GM12878 (cell line): ENCODE measurements around the gene DCAF6. TPM values are rescaled to one million over a fixed set of nuclear protein-coding genes. Genes with fewer than 3 reads are reported as not detected.

Experiments
- ATAC-seq: fragments of 200-7000 bp; cut with Tn5 transposase; 3 replicates; pipeline ENCODE4 v1.9.1; 2020; ENCODE audit warnings: mild to moderate bottlenecking, moderate library complexity
- BruUV-seq: library from RNA; stranded (reverse); fragments of 400-500 nt; replicated peaks from 2 replicates; lab custom pipeline; 2021; lab: Mats Ljungman, UMichigan
- CTCF ChIA-PET: fragments of 300-600 bp; sonication (Branson Sonifier 250); formaldehyde crosslinking; extraction: SDS; loops from one replicate; lab custom pipeline; 2021; ENCODE audit warnings: inconsistent platforms; lab: Yijun Ruan, JAX
- POLR2A ChIA-PET: fragments of 350-600 bp; formaldehyde crosslinking; extraction: SDS; loops from one replicate; lab custom pipeline; 2021; ENCODE audit warnings: inconsistent platforms; lab: Charles Lee
- RAD21 ChIA-PET: fragments of 300-600 bp; sonication (Branson Sonifier 250); formaldehyde crosslinking; loops from one replicate; lab custom pipeline; 2023; ENCODE audit warnings: antibody characterized with exemption; ENCODE audit not compliant: unreplicated experiment; lab: Charles Lee
- SMC1A ChIA-PET: fragments of 300-600 bp; sonication (Branson Sonifier 250); formaldehyde crosslinking; loops from one replicate; lab custom pipeline; 2023; ENCODE audit not compliant: unreplicated experiment, uncharacterized antibody; lab: Charles Lee
- DNase-seq: peaks from one replicate; pipeline ENCODE4 v3.0.0-alpha.2; 2011; ENCODE audit warnings: low read depth, low spot score
- FAIRE-seq: peaks from 3 replicates; lab custom pipeline; 2011; peaks lifted over from hg19 to GRCh38; lab: Jason Lieb, UNC
- H2AFZ ChIP-seq: 2 replicates; pipeline ENCODE4 v1.6.0; 2011; ENCODE audit warnings: low read depth, low read length, control low read depth; ENCODE audit not compliant: control insufficient read depth
- H3K27ac ChIP-seq: 2 replicates; pipeline ENCODE4 v1.5.1; 2011; ENCODE audit warnings: control low read depth; ENCODE audit not compliant: control insufficient read depth, insufficient read depth
- H3K27me3 ChIP-seq, 2 experiments: replicated peaks in 1 of 2; 2 replicates each; pipeline versions ENCODE4 v1.6.0 to v1.6.1; 2011; ENCODE audit warnings: low read length in 1 of 2; ENCODE audit not compliant: control insufficient read depth in 2 of 2, insufficient read depth in 2 of 2
- H3K36me3 ChIP-seq, 2 experiments: 2 replicates each; pipeline ENCODE4 v1.5.1; 2011; ENCODE audit warnings: low read length in 1 of 2; ENCODE audit not compliant: control insufficient read depth in 2 of 2, insufficient read depth in 2 of 2
- H3K4me1 ChIP-seq: 2 replicates; pipeline ENCODE4 v1.6.1; 2011; ENCODE audit warnings: mild to moderate bottlenecking, low read length, moderate library complexity, mixed read lengths; ENCODE audit not compliant: control insufficient read depth, insufficient read depth
- H3K4me2 ChIP-seq: 2 replicates; pipeline ENCODE4 v1.6.0; 2011; ENCODE audit warnings: control low read depth; ENCODE audit not compliant: control insufficient read depth, insufficient read depth
- H3K4me3 ChIP-seq: fragments of 200-600 bp; sonication (generic); 2 replicates; pipeline ENCODE4 v1.5.1; 2016
- H3K79me2 ChIP-seq: 2 replicates; pipeline ENCODE4 v1.6.0; 2011; ENCODE audit warnings: low read length; ENCODE audit not compliant: control insufficient read depth, insufficient read depth
- H3K9ac ChIP-seq: 2 replicates; pipeline ENCODE4 v1.8.0; 2011; ENCODE audit warnings: low read length, control low read depth, mixed read lengths; ENCODE audit not compliant: control insufficient read depth, insufficient read depth
- H3K9me3 ChIP-seq: replicated peaks from 3 replicates; pipeline ENCODE4 v1.5.1; 2011; ENCODE audit warnings: mild to moderate bottlenecking, low read length; ENCODE audit not compliant: control insufficient read depth, insufficient read depth
- H4K20me1 ChIP-seq: 2 replicates; pipeline ENCODE4 v1.6.0; 2011; ENCODE audit not compliant: control insufficient read depth, insufficient read depth
- CHD1 ChIP-seq: IDR thresholded peaks from 2 replicates; pipeline ENCODE4 v1.6.1; 2012; ENCODE audit warnings: low read depth, low read length, improper control_type of control experiment
- JUNB ChIP-seq: IDR thresholded peaks from 2 replicates; pipeline ENCODE4 v1.6.1; 2016; ENCODE audit warnings: antibody characterized with exemption, mild to moderate bottlenecking
- MXI1 ChIP-seq: fragments of 150-350 bp; IDR thresholded peaks from 2 replicates; pipeline ENCODE4 v1.6.1; 2011; ENCODE audit warnings: low read depth, mild to moderate bottlenecking, inconsistent platforms, low read length, improper control_type of control experiment
- NFYB ChIP-seq: IDR thresholded peaks from 2 replicates; pipeline ENCODE4 v1.6.1; 2011; ENCODE audit warnings: low read depth, mild to moderate bottlenecking, low read length, improper control_type of control experiment, moderate library complexity; ENCODE audit not compliant: insufficient read depth
- RELB ChIP-seq: fragments of 450-650 bp; IDR thresholded peaks from 2 replicates; pipeline ENCODE4 v1.6.1; 2017; ENCODE audit warnings: low read depth, mild to moderate bottlenecking, moderate library complexity
- SUPT20H ChIP-seq: IDR thresholded peaks from 2 replicates; pipeline ENCODE4 v1.6.1; 2011; ENCODE audit warnings: low read depth, mild to moderate bottlenecking, low read length, moderate library complexity, borderline replicate concordance; ENCODE audit not compliant: control insufficient read depth
- YBX1 ChIP-seq: fragments of 450-650 bp; IDR thresholded peaks from 2 replicates; pipeline ENCODE4 v1.6.1; 2016; ENCODE audit warnings: antibody characterized with exemption
- WGBS: methylation state at CpG from one replicate; pipeline ENCODE4 v1.1.6; 2016; ENCODE audit warnings: low lambda C conversion rate; ENCODE audit not compliant: insufficient replicate concordance, insufficient coverage; ENCODE audit errors: missing lambda C conversion rate; 5-methylcytosine and 5-hydroxymethylcytosine counted together
- in situ Hi-C: fragments of 300-500 bp; cut with MboI; formaldehyde crosslinking; loops from 9 replicates; pipeline ENCODE4 v1.14.3; 2018; ENCODE audit warnings: mixed read lengths
- intact Hi-C: fragments of 100-400 bp; cut with micrococcal nuclease; formaldehyde crosslinking; loops from one replicate; pipeline ENCODE4 v1.14.2; 2022; ENCODE audit not compliant: unreplicated experiment
- polyA plus RNA-seq, 11 experiments: library from polyadenylated mRNA; depleted of rRNA in 4 of 11; unstranded in 6 of 11; stranded (reverse) in 5 of 11; fragments of >200 nt; fragmentation: Nextera tagmentation in 4 of 11; fragmentation: Illumina TruSeq in 1 of 11; extraction: Ambion mirVana in 4 of 11; extraction: Trizol in 1 of 11; gene quantifications; 1 replicate in 1 of 11; 2 replicates in 10 of 11; pipeline versions ENCODE4 v1.2.1 to v1.2.3, GENCODE V29; 2011 to 2016; ENCODE audit warnings: inconsistent platforms in 2 of 11, missing spikeins in 2 of 11, low read depth in 1 of 11
- total RNA-seq, 4 experiments: library from RNA; depleted of rRNA in 3 of 4; stranded (reverse); fragments of >200 nt in 3 of 4; fragmentation: Illumina TruSeq in 1 of 4; extraction: Trizol in 1 of 4; gene quantifications; 2 replicates each; pipeline versions ENCODE4 v1.2.1 to v1.2.3, GENCODE V29; 2013 to 2021

The DCAF6 gene
- total and polyA plus RNA-seq, 10 of the 15 experiments (the other 5 are each of a cell fraction or from before 2014, with no cell fraction given), result 11.4 to 62.7 (median 33.0) TPM

GRCh38 chr1:168089979-168090337 is 153.5 kb downstream of the DCAF6 start:
- RAD21 ChIA-PET, result no interaction called here
- H3K9me3 ChIP-seq, result no peaks in the 10 kb centered on the region
- 94% methylated on average over 2 of the region's 2 CpGs for WGBS
- no peak overlapping the region for H3K9ac ChIP-seq
- no peak overlapping the region for H3K4me2 ChIP-seq
- H3K36me3 ChIP-seq, result no peaks in the 10 kb centered on the region
- POLR2A ChIA-PET, result no interaction called here
- intact Hi-C loops, result loop anchor here (10.0 kb wide), 1 partner anchor 235 kb away; no protein-coding TSS in a partner anchor
- BruUV-seq, result no TSS peak
- H2AFZ ChIP-seq, result no peak overlapping the region
- no peaks in the 10 kb centered on the region for H3K4me1 ChIP-seq
- in situ Hi-C loops, result no loop called here
- H3K79me2 ChIP-seq, result no peaks in the 10 kb centered on the region
- H4K20me1 ChIP-seq, result no peaks in the 10 kb centered on the region
- CTCF ChIA-PET, result no interaction called here
- H3K4me3 ChIP-seq, result no peak overlapping the region
- DNase-seq (no peak), ATAC-seq (no peak), FAIRE-seq (no peak)
- SMC1A ChIA-PET, result no interaction called here
- 0 out of 4 replicates have a peak, but pooled peaks cover 0 to 1% of the 10 kb centered on the region in 2 experiments for H3K27me3 ChIP-seq
- no peak for TF ChIP-seq CHD1
- no peak for TF ChIP-seq RELB
- no peak for TF ChIP-seq NFYB
- no peak for TF ChIP-seq YBX1
- TF ChIP-seq MXI1, result no peak
- no peak for TF ChIP-seq SUPT20H
- TF ChIP-seq JUNB, result no peak
- no peak overlapping the region for H3K27ac ChIP-seq
